BJ (cell line): ENCODE measurements around the gene ARHGAP18. TPM values are rescaled to one million over a fixed set of nuclear protein-coding genes. Genes with fewer than 3 reads are reported as not detected.

ENCODE experiments used
- CTCF ChIA-PET: fragments of 350-600 bp; formaldehyde crosslinking; extraction: SDS; loops from one replicate; lab custom pipeline; 2021; ENCODE audit warnings: antibody characterized with exemption, inconsistent platforms; lab: Yijun Ruan, JAX
- POLR2A ChIA-PET: fragments of 300-600 bp; sonication (Branson Sonifier 250); formaldehyde crosslinking; extraction: SDS; loops from one replicate; lab custom pipeline; 2021; ENCODE audit warnings: antibody characterized with exemption; lab: Charles Lee
- DNase-seq: peaks from one replicate; pipeline ENCODE4 v3.0.0-alpha.2; 2011; ENCODE audit warnings: low read depth
- H3K27me3 ChIP-seq: 2 replicates; pipeline ENCODE4 v1.6.0; 2011; ENCODE audit warnings: low read length; ENCODE audit not compliant: control insufficient read depth, insufficient read depth
- H3K36me3 ChIP-seq: 2 replicates; pipeline ENCODE4 v1.5.1; 2011; ENCODE audit warnings: low read length; ENCODE audit not compliant: control insufficient read depth, insufficient read depth
- H3K4me3 ChIP-seq: 2 replicates; pipeline ENCODE4 v1.5.1; 2011; ENCODE audit warnings: low read depth, mild to moderate bottlenecking, control low read depth, low read length
- CTCF ChIP-seq: IDR thresholded peaks from 2 replicates; pipeline ENCODE4 v1.5.1; 2011; ENCODE audit warnings: low read depth, mild to moderate bottlenecking, control low read depth, inconsistent platforms, low read length, moderate library complexity; ENCODE audit not compliant: insufficient read depth
- polyA plus RNA-seq: library from polyadenylated mRNA; depleted of rRNA; stranded (reverse); fragments of >200 nt; gene quantifications from 2 replicates; pipeline ENCODE4 v1.2.3, GENCODE V29; 2011

ARHGAP18 gene
- polyA plus RNA-seq, 1 experiment = 9.8 TPM

GRCh38 chr6:129726650-129727049, 16.7 kb upstream of the ARHGAP18 start:
- no peak for TF ChIP-seq CTCF
- POLR2A ChIA-PET = no interaction called here
- H3K27me3 ChIP-seq = no peaks in the 10 kb centered on the region
- DNase-seq = no peak
- no peak overlapping the region for H3K4me3 ChIP-seq
- CTCF ChIA-PET = no interaction called here
- no peaks in the 10 kb centered on the region for H3K36me3 ChIP-seq

- POLR2A ChIA-PET = no interaction called here
Measured at GRCh38 chr6:129725341-129725740, 15.4 kb upstream of the ARHGAP18 start.

GRCh38 chr6:129719692-129720091, 9.7 kb upstream of the ARHGAP18 start:
- Histone ChIP-seq H3K36me3 (no peaks in the 10 kb centered on the region), H3K27me3 (no peaks in the 10 kb centered on the region), H3K4me3 (no peak overlapping the region)
- CTCF ChIA-PET = interaction anchor here (0.8 to 2.3 kb wide), 2 partner anchors 10 to 121 kb away, joined by 4 to 8 read pairs; no protein-coding TSS in a partner anchor
- POLR2A ChIA-PET = no interaction called here
- TF ChIP-seq CTCF = no peak
- DNase-seq = no peak

More at GRCh38 chr6:129725341-129725740, 15.4 kb upstream of the ARHGAP18 start:
- TF ChIP-seq CTCF = no peak
- Histone ChIP-seq H3K36me3 (no peaks in the 10 kb centered on the region), H3K27me3 (no peaks in the 10 kb centered on the region), H3K4me3 (no peak overlapping the region)
- DNase-seq = no peak
- CTCF ChIA-PET = interaction anchor here (1.4 kb wide), 1 partner anchor 12 kb away, joined by 3 read pairs; no protein-coding TSS in a partner anchor

GRCh38 chr6:129717277-129717676, 7.3 kb upstream of the ARHGAP18 start:
- H3K27me3 ChIP-seq = no peaks in the 10 kb centered on the region
- ChIA-PET CTCF (no interaction called here), POLR2A (interaction anchor here (0.5 to 0.6 kb wide), 2 partner anchors 109 to 168 kb away, joined by 4 to 9 read pairs; no protein-coding TSS in a partner anchor)
- no peak for TF ChIP-seq CTCF
- H3K36me3 ChIP-seq = no peaks in the 10 kb centered on the region
- H3K4me3 ChIP-seq = no peak overlapping the region
- DNase-seq = no peak

GRCh38 chr6:129713806-129714333, 3.9 kb upstream of the ARHGAP18 start:
- ChIA-PET CTCF (interaction anchor here (0.6 to 1.5 kb wide), 4 partner anchors 11 to 215 kb away, joined by 3 to 5 read pairs (median 3); no protein-coding TSS in a partner anchor), POLR2A (interaction anchor here (0.6 to 0.9 kb wide), 3 partner anchors 13 to 41 kb away, joined by 3 to 8 read pairs (median 7); no protein-coding TSS in a partner anchor)
- Histone ChIP-seq H3K36me3 (no peaks in the 10 kb centered on the region), H3K4me3 (no peak overlapping the region), H3K27me3 (no peaks in the 10 kb centered on the region)
- DNase-seq = no peak
- no peak for TF ChIP-seq CTCF
